GM21723 (cell line): ENCODE measurements around the gene TMEM123.
"Not testable (repeated sequence)": the region's sequence is repeated elsewhere in the genome, so short reads cannot be mapped to it uniquely, and the experiment has no call there.

Experiments used
- ATAC-seq: cut with Tn5 transposase; IDR thresholded peaks from one replicate; pipeline ENCODE4 v1.9.1; 2021; ENCODE audit warnings: mild to moderate bottlenecking, moderate library complexity; ENCODE audit not compliant: unreplicated experiment

Gene TMEM123

GRCh38 chr11:102451041-102451680, 1.4 kb downstream of the TMEM123 start:
- no peak for ATAC-seq

- ATAC-seq = no peak
Observed at GRCh38 chr11:102449651-102450570, 2.7 kb downstream of the TMEM123 start.

- ATAC-seq = no peak
Observed at GRCh38 chr11:102448869-102449224, 3.7 kb downstream of the TMEM123 start.

GRCh38 chr11:102447941-102448868, 4.4 kb downstream of the TMEM123 start:
- no peak for ATAC-seq

- no peak for ATAC-seq
Observed at GRCh38 chr11:102447193-102447592, 5.4 kb downstream of the TMEM123 start.

- no peak for ATAC-seq
Observed at GRCh38 chr11:102446606-102447005, 6.0 kb downstream of the TMEM123 start.

- not testable (repeated sequence) for ATAC-seq
Observed at GRCh38 chr11:102444693-102445092, 7.9 kb downstream of the TMEM123 start.

GRCh38 chr11:102444142-102444541, 8.4 kb downstream of the TMEM123 start:
- not testable (repeated sequence) for ATAC-seq

GRCh38 chr11:102439063-102439363, 13.6 kb downstream of the TMEM123 start:
- ATAC-seq = not testable (repeated sequence)

GRCh38 chr11:102438311-102439062, 14.1 kb downstream of the TMEM123 start:
- ATAC-seq = no peak

GRCh38 chr11:102437727-102438126, 14.8 kb downstream of the TMEM123 start:
- ATAC-seq = no peak

- no peak for ATAC-seq
Observed at GRCh38 chr11:102436976-102437375, 15.6 kb downstream of the TMEM123 start.

GRCh38 chr11:102436561-102436960, 16.0 kb downstream of the TMEM123 start:
- no peak for ATAC-seq

GRCh38 chr11:102435688-102436087, 16.9 kb downstream of the TMEM123 start:
- no peak for ATAC-seq

- not testable (repeated sequence) for ATAC-seq
Observed at GRCh38 chr11:102433571-102433970, 19.0 kb downstream of the TMEM123 start.

- ATAC-seq = not testable (repeated sequence)
Observed at GRCh38 chr11:102432560-102432959, 20.0 kb downstream of the TMEM123 start.

GRCh38 chr11:102431404-102431803, 21.2 kb downstream of the TMEM123 start:
- ATAC-seq = no peak

GRCh38 chr11:102430158-102430836, 22.3 kb downstream of the TMEM123 start:
- peak; percentile 93 for ATAC-seq

- ATAC-seq = peak; percentile 0
Observed at GRCh38 chr11:102429691-102430090, 22.9 kb downstream of the TMEM123 start.

- ATAC-seq = no peak
Observed at GRCh38 chr11:102429226-102429625, 23.3 kb downstream of the TMEM123 start.
